ENCODE results near the gene WSB1.
"Not testable (repeated sequence)": the region's sequence is repeated elsewhere in the genome, so short reads cannot be mapped to it uniquely, and the experiment has no call there.

The WSB1 gene, protein sequence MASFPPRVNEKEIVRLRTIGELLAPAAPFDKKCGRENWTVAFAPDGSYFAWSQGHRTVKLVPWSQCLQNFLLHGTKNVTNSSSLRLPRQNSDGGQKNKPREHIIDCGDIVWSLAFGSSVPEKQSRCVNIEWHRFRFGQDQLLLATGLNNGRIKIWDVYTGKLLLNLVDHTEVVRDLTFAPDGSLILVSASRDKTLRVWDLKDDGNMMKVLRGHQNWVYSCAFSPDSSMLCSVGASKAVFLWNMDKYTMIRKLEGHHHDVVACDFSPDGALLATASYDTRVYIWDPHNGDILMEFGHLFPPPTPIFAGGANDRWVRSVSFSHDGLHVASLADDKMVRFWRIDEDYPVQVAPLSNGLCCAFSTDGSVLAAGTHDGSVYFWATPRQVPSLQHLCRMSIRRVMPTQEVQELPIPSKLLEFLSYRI

DNA sequence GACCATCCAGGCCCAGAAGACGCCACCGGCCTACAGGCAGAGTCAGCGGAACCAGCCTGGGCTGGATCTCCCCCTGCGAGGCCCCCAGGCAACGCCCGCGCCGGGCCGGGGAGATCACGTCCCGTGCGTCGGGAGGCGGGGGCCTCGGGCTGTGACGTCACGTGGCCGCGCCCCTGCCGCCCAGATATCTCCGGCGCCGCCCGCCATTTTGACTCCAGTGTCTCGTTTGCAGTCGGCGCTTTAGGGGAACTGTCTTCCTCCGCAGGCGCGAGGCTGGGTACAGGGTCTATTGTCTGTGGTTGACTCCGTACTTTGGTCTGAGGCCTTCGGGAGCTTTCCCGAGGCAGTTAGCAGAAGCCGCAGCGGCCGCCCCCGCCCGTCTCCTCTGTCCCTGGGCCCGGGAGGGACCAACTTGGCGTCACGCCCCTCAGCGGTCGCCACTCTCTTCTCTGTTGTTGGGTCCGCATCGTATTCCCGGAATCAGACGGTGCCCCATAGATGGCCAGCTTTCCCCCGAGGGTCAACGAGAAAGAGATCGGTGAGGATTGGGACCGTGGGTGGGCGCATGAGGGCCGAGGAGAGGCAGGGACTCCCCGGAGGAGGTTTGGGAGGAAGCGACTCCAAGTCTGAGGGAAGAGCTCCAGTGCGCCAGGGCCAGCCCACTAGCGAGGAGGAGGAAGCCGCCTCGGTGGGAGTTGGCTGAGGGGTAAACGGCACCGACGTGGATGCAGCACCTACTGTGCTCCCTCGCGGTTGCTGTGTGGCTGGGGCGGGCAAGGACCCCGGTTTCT is at the start of gene WSB1:
WSB1 (plus strand) TSS at position 217 of the 791 bp plus-strand sequence; CDS start at position 499, 282 bp downstream.
- DNase-seq: peak; percentile 88

DNA sequence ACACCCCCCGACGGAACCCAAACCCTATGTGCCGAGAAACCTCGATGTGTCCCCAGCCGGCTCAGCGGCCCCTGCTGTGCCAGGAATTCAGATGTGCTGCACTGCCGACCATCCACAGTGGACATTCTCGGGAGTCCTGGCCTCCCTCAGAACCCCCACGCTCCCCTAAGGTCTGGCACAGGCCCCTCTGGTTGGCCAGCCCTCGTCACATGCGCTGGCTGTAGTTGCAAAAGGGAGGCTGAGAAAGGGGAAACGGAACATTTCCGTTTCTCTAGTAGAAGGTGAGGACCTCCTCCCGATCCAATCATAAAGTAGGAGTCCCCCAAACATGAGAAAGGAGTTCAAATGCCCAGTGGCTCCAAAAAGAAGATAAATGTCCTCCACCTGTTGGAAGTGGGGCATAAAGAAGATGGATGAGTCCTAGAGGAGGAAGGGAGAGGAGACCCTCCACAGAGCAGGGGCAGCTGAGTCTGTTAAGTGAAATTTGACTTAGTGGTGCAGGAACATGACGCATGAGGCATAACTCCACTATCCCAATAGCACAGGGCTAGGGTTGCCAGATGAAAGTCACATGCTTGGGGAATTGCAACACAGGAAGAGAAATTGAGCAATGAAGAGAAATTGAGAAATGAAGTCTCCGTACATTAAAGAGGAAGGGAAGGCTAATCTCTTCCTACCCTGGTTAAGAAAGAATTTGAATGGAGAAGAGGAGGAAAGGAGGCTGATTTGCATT is 49.3 kb upstream of the WSB1 start:
- DNase-seq: no peak

DNA sequence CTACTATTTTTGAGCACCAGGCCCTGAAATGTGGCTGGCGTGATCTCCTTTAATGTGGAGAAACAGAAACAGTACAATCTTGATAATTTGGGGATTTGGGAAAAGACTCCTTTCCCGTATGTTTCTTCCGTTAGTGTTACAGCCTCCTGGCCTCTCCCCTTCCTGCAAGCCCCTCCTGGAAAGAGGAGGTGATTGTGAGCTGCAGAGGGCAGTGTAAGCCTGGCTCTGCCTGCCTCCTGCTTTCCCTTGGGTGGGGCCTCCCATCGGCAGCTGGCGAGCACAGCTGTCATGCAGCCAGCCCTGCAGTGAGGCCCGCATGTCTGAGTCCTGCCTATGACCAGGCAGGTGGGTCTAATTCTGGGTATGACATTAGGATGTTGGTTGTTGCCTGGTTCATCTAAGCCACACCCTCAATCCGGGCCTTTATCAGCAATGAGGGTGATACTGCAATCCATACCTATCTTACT is 48.7 kb upstream of the WSB1 start:
- DNase-seq: peak; percentile 77

DNA sequence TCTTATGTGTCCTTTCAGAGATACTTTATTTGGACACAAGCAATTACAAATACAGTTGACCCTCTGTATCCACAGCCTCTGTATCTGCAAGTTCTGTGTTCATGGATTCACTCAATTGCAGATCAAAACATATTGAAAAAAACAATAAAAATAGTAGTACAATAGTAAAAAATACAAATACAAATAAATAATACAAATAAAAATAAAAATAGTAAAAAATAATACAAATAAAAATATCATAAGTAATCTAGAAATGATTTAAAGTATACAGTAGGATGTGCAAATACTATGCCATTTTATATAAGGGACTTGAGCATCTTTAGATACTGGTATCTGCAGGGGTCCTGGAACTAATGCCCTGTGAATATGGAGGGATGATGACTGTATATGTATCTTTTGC is 47.4 kb upstream of the WSB1 start:
- DNase-seq: no peak

DNA sequence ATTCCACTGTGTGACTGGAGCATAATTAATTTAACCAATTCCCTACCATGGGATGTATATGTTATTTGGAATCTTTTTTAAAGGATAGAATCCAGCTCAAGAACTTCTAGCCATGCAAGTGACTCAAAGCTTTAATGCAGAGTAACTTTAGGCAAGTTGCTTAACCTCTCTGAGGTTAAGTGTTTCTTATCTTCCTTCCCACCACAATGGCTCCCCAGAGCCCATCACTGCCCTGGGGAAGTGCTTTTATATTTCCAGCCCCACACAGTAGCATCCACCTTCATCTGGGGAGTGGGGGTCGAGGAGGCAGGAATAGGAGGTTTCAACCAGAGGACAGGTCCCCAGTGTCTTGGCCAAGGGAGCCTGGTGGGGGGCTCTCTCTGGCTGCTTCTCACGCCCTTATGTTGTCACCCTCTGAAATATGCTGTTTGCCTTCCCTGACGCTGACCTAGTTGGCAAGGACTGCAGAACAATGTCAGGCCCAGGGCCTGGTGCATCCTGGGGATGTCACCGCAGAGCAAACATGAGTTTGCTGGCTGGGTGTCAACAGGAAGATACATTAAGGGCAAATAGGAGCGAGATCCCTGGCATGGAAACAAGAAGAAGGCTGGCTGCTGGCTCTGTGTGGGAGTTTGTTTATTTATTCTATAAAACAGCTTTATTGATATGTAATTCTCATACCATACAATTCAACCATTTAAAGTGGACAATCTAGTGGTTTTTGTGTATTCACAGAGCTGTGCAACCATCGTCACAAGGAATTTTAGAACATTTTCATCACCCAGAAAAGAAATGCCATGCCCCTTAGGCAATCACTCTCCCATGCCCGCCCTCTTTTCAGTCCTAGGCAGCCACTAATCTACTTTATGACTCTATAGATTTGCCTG is 46.6 kb upstream of the WSB1 start:
- no peak for DNase-seq

DNA sequence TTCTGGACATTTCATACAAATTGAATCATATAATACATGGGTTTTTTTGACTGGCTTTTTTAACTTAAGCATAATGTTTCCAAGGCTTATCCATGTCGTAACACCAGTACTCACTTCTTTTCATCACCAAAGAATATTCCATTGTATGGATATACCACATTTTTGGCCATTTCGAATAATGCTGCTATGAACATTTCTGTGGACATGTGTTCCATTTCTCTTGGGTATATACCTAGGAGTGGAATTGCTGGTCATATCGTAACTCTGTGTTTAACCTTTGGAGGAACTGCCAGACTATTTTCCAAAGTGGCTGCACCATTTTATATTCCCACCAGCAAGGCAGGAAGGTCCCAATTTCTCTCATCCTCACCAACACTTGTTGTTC is 46.0 kb upstream of the WSB1 start:
- DNase-seq: no peak

DNA sequence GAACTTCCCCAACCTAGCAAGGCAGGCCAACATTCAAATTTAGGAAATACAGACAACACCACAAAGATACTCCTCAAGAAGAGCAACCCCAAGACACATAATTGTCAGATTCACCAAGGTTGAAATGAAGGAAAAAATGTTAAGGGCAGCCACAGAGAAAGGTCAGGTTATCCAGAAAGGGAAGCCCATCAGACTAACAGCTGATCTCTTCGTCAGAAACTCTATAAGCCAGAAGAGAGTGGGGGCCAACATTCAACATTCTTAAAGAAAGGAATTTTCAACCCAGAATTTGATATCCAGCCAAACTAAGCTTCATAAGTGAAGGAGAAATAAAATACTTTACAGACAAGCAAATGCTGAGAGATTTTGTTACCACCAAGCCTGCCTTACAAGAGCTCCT is 43.1 kb upstream of the WSB1 start:
- not testable (repeated sequence) for DNase-seq

DNA sequence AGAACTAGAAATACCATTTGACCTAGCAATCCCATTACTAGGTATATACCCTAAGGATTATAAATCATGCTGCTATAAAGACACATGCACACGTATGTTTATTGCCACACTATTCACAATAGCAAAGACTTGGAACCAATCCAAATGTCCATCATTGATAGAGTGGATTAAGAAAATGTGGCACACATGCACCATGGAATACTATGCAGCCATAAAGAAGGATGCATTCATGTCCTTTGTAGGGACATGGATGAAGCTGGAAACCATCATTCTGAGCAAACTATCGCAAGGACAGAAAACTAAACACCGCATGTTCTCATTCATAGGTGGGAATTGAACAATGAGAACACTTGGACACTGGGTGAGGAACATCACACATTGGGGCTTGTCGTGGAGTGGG is 39.1 kb upstream of the WSB1 start:
- DNase-seq: not testable (repeated sequence)

DNA sequence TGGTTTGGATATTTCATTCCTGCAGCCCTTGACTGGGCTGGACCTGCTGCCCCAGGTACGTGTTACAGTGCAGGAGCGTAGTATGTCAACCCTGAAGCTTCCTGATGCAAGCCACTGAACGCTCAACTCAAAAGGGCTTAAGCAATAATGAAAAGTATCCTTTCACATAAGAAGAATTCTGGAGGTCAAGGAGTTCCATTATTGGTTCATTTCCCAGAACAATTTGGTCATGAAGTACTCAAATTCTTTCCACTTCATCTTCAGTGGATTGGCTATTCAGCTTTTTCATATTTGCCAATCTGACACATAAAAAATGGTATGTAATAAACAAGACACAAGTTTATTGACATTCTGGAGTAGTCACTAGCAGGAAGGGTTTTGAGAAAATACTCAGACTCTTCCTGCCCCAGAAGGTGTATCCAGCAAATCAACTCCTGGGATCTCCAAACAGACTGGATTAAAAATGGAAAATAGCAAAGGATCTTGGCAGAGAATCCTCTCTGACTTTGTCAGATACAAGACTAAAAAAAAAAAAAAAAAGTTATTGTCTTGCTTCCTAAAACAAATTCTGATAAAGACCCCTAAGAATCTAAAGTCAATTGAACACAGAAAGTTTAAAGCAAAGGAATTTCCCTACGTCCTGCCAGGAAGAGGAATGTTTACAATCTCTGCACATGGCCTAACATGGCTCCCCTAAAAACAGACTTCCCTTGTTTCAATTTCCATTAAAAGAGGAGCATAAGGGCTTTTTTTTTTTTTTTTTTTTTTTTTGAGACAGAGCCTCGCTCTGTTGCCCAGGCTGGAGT is 37.5 kb upstream of the WSB1 start:
- DNase-seq: no peak

DNA sequence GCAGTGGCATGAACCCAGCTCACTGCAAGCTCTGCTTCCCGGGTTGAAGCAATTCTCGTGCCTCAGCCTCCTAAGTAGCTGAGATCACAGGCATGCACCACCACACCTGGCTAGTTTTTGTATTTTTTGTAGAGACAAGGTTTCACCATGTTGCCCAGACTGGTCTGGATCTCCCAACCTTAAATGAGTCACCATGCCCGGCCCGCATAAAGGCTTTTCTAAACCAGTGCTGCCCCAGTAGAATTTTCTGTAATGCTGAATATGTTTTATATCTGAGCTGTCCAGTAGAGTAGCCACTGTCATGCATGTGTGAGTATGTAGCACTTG is 36.9 kb upstream of the WSB1 start:
- DNase-seq: no peak

DNA sequence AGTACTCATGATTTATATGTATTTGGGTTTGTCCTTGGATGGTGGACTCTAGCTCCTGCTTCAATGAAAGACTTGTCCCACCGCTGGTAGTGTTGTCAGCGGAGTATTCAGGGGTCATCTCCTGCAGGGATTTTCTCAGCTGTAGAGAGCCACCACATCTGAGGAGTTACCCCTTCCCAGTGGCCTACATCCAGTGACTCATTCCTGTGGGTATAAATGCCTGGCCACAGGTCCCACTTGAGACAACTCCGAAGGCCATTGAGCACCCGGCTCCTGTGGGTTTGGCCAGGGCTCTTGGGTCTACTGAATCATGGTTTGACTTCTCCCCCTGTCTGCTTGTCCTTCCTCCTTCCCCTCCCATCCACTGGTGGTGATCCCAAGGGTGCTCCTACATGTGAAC is 34.6 kb upstream of the WSB1 start:
- no peak for DNase-seq

DNA sequence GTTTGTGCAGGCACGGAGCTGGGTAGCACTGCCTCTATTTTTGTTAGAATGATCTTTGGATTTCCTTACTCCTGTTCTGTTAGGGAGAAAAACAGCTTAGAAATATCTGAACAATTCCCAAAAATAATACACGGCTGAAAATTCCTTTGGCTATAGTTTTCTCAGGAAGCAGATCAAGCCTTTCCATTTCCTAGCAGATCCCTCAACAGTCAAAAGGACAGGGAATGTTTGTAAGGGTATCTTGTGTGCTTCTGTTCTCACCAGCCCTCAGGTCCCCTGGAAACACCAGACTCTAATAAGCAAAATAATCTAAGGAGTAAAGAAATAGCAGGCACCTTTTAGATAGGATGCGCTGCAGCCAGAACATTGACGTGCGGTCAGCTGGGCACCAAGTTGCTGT is 30.5 kb upstream of the WSB1 start:
- no peak for DNase-seq

DNA sequence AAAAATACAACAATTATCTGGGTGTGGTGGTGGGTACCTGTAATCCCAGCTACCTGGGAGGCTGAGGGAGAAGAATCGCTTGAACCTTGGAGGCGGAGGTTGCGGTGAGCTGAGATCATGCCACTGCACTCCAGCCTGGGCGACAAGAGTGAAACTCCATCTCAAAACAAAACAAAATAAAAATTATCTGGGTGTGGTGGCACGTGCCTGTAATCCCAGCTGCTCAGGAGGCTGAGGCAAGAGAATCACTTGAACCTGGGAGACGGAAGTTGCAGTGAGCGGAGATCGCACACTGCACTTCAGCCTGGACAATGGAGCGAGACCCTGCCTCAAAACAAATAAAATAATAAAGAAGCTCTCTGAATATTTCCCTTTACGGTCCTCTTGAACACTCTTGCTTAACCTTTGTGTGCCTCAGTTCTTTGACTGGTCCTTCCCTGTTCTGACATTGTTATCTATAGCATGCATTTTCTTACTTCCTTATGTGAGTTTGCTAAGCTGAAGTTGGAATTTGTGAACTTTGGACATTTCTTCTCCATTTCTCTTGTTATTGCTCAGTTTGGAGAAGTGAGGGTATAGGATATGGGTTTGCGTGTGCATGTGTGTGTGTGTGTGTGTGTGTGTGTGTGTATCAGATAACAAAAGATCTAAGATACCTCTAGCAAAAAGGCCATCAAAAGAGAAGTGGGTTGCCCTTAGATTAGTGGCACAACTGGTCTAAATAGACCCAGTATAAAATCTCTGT is 29.7 kb upstream of the WSB1 start:
- DNase-seq: no peak

DNA sequence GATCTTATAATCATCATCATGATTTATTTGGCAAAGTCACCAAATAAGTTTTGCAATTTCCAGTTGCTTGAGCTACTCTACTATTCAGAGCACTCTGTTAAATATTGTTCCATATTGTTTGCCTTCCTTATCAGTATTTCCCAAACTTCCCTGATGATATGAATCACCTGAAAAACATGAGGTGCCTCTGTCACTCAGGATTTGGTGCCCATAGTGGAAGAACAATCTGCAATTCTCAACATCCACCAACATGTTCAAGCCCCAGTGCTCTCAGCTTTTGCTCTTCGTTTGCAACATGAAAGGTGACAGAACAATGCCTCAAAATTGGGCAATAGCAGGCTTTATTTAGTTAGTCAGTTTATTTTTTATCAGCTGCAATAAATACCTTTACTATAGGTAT is 28.6 kb upstream of the WSB1 start:
- no peak for DNase-seq

DNA sequence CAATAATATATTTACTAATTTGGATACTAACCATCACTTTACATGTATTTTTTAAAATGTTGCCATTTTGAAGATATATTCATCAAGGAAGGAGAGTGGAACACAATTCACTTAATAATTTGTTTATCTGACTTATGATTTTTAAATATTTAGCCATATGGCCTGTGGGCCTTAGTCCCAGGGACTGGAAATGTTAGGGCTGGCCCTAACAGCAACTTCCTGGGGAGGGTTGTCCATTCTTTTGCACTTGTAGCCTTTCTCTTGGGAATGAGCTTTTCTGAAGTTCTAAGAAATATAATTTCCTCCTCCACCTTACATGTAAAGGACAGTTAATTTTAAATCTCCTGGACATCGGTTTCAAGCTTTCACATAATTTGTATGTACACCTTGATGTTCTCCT is 27.7 kb upstream of the WSB1 start:
- no peak for DNase-seq

DNA sequence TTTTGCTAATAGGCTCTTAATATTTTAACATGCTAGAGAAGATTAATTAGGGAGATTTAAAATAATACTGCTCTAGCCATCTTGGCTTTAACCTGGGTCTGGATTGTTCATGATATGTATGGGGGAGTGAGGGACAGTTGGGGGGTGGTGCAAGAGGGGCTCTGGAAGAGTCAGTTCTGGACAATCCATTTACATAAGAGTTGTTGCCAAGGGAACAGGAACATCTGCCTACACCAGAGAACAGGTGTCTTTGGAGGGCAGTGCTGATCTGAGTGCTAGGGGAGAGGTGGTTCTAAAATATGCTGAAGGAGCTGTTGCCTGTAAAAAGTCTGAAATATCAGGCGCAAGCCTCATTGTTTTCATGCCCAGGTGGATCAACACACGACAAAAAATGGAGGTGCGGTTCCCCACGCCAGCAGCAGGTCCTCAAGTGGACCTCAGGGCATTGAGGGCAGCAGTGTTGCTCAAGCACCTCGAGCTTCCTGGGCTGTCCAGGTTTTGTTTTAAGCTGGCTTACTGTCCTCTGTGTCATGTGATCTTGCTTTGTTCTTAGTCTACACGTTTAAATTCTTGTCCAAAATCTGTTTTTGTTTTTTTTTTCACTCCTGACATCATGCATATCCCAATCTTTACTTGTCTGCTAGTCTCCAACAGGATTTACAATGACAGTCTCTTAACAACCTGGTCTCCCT is 25.4 kb upstream of the WSB1 start:
- DNase-seq: no peak

DNA sequence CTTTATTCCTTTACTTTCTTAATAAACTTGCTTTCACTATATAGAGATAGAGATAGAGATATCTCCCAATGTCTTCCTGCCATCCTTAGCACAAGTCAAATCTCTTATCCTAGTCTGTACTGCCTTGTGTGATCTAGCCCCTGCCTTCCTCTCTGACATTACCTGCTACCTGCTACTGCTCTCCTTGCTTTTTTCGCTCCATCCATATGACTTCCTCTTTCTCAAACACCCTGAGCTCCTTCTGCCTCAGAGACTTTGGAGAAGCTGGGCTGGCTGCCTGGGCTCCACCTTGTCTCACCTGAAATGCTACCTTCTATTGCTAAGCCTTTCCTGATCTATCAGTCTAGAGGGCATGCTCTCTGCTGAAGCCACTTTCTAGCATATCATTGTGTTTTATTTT is 24.7 kb upstream of the WSB1 start:
- no peak for DNase-seq

DNA sequence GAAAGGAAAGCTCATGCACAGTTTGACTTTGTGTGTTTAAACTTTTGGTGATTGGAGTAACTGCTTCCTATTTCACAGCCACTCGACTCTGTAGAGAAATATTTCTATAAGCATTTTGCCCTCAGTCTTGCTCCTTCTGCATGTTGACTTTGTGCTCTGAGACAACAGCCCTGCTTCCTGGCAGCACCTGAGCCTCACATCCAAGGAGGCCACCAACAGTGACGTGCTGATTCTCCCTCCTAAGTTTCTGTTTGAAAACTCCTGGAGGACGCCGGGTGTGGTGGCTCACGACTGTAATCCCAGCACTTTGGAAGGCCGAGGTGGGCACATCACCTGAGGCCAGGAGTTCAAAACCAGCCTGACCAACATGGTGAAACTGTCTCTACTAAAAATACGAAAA is 23.9 kb upstream of the WSB1 start:
- no peak for DNase-seq

DNA sequence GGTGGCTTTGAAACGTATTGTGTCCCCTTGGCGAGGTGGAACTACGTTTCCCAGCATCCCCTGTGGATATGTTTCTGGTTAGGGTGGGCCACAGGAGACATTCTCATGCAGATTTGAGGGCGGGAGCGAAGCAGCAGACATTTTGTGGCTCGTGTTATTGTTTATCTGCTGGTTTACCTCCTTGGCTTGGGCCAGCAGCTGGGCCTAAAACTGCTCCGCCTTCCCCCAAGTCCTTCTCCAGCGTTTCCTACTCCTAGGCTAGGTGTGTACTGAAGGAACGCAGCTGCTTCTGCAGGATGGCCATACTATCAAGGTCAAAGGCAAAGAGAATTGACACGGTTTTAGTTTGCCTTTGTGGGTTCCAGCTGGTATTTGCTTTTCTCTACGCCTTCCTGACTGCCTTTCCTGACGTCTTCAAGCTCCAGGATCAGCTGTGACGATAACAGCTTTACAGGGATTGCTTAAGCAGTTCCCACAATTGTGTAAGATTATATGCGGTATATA is 17.2 kb upstream of the WSB1 start:
- no peak for DNase-seq

DNA sequence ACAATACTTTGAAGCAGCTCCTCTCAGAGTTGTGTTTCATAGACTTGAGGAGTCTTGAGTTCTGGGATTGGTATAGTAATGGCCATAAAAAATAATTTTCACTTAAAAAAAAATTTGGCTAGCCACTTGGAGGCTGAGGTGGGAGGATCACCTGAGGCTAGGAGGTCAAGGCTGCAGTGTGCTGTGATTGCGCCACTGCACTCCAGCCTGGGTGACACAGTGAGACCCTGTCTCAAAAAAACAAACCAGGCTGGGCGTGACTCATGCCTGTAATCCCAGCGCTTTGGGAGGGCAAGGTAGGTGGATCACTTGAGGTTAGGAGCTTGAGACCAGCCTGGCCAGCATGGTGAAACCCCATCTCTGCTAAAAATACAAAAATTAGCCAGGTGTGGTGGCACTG is 14.8 kb upstream of the WSB1 start:
- not testable (repeated sequence) for DNase-seq

All from NCI-H2171 (cell line).